Ovary (tissue), 9 donors: ENCODE results near the gene TRPV3. TPM values are rescaled to one million over a fixed set of nuclear protein-coding genes. Genes with fewer than 3 reads are reported as not detected.

Experiments used
- DNase-seq, 5 donors: peaks; one replicate each; pipeline ENCODE4 v3.0.0-alpha.2; 2019 to 2020
- H3K27ac ChIP-seq, 2 donors: fragments of 200-600 bp; one replicate each; pipeline versions ENCODE4 v1.5.1 to v1.8.0; 2019 to 2022
- H3K27me3 ChIP-seq: fragments of 200-600 bp; one replicate; pipeline ENCODE4 v1.8.0; 2022
- H3K36me3 ChIP-seq: fragments of 200-600 bp; sonication (generic); one replicate; pipeline ENCODE4 v1.5.1; 2019
- H3K4me1 ChIP-seq: one replicate; pipeline ENCODE4 v1.8.1; 2013; ENCODE audit warnings: mild to moderate bottlenecking, moderate library complexity; ENCODE audit not compliant: insufficient read depth
- H3K4me3 ChIP-seq: fragments of 200-600 bp; sonication (generic); one replicate; pipeline ENCODE4 v1.5.1; 2017
- H3K9me3 ChIP-seq, 2 donors: fragments of 200-600 bp in 1 of 2; sonication (generic) in 1 of 2; one replicate each; pipeline versions ENCODE4 v1.5.1 to v1.8.1; 2013 to 2019; ENCODE audit warnings: mild to moderate bottlenecking in 1 of 2, moderate library complexity in 1 of 2
- EP300 ChIP-seq: sonication (generic); formaldehyde crosslinking; IDR thresholded peaks from one replicate; pipeline ENCODE4 v1.6.1; 2017; ENCODE audit warnings: antibody characterized with exemption
- POLR2A ChIP-seq: fragments of 450-650 bp; IDR thresholded peaks from one replicate; pipeline ENCODE4 v1.6.1; 2017; ENCODE audit warnings: antibody characterized with exemption, mild to moderate bottlenecking, moderate library complexity
- WGBS, 3 donors: extraction: QIAGEN DNeasy Blood & Tissue Kit in 1 of 3; methylation state at CpG; one replicate each; pipeline versions ENCODE4 v1.1.5 to v1.1.7; 2013 to 2017; 5-methylcytosine and 5-hydroxymethylcytosine counted together
- intact Hi-C, 4 donors: fragments of 100-400 bp; cut with DNase I; formaldehyde crosslinking; loops; one replicate each; pipeline versions ENCODE4 v1.11.0 to v1.15.1; 2022 to 2023
- polyA plus RNA-seq, 2 donors: library from polyadenylated mRNA; stranded (reverse); fragments of 200-250 nt in 1 of 2; fragments of 350-450 nt in 1 of 2; fragmentation: Illumina TruSeq in 1 of 2; extraction: RNeasy Lipid Tissue Mini Kit (QIAGEN cat#74804) in 1 of 2; gene quantifications; one replicate each; pipeline ENCODE4 v1.2.3, GENCODE V29; 2013 to 2014
- total RNA-seq, 7 donors: library from RNA; depleted of rRNA in 2 of 7; stranded (reverse); fragments of >200 nt in 2 of 7; fragmentation: NEBNext Ultra II Directional in 3 of 7; extraction: Animal tissue kit (Norgen Biotek cat#: 25700) in 3 of 7; gene quantifications; one replicate each; pipeline versions ENCODE4 v1.1.0 to v1.2.4, GENCODE V29; 2016 to 2023
- TF ChIP-seq, protein P1 (sequence below), 3 donors: fragments of 450-650 bp in 2 of 3; fragments of 200-600 bp in 1 of 3; IDR thresholded peaks; one replicate each; pipeline versions ENCODE4 v1.5.1 to v1.8.0; 2016 to 2022; ENCODE audit warnings: antibody characterized with exemption in 3 of 3, mild to moderate bottlenecking in 1 of 3
- donor health status: DM: no; HTN: no; CAD: no; lungs with moderate emphysema.
- donor health status: DM: no; HTN: no; CAD: no.
- donor health status: Bipolar disorder and iron deficiency.
- donor health status: DM: yes; HTN: yes; CAD: no.
- donor health status: DM: no; HTN: no; CAD: no.
- donor health status: DM: yes; HTN: yes; CAD: no.

Gene TRPV3
- total and polyA plus RNA-seq, 9 donors: 0.12 to 5.8 (median 1.9) TPM

DNA sequence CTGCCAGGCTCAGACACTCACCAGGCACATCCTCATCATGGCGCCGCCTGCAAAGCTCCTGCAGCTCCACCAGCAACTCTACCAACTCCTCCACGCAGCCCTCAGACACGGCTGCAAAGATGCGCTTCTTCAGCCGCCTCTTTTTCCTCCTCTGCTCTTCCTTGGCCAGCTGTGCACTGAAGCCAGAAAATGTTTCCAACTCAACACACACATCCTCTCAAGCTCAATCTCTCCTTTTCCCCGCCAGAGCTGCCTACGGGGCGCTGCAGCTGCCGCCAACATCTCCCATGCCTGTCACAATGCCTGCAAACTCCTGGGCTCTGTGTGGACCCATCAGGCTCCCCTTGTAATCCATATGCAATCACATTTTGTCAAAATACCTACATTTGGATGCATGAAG is 14.2 kb downstream of the TRPV3 start:
- H3K27me3 ChIP-seq: no peaks in the 10 kb centered on the region
- DNase-seq: no peak
- no peak overlapping the region for H3K4me3 ChIP-seq
- WGBS, 3 donors: 16 to 23% (median 19%) methylated on average over 10 of the region's 10 CpGs
- intact Hi-C loops: no loop called here
- TF ChIP-seq, protein P1, sequence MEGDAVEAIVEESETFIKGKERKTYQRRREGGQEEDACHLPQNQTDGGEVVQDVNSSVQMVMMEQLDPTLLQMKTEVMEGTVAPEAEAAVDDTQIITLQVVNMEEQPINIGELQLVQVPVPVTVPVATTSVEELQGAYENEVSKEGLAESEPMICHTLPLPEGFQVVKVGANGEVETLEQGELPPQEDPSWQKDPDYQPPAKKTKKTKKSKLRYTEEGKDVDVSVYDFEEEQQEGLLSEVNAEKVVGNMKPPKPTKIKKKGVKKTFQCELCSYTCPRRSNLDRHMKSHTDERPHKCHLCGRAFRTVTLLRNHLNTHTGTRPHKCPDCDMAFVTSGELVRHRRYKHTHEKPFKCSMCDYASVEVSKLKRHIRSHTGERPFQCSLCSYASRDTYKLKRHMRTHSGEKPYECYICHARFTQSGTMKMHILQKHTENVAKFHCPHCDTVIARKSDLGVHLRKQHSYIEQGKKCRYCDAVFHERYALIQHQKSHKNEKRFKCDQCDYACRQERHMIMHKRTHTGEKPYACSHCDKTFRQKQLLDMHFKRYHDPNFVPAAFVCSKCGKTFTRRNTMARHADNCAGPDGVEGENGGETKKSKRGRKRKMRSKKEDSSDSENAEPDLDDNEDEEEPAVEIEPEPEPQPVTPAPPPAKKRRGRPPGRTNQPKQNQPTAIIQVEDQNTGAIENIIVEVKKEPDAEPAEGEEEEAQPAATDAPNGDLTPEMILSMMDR (IDR thresholded peaks at IDR 0.05): no peak
- TF ChIP-seq EP300 (no peak), POLR2A (no peak)
- H3K36me3 ChIP-seq: no peaks in the 10 kb centered on the region
- no peak overlapping the region for H3K27ac ChIP-seq
- no peaks in the 10 kb centered on the region for H3K9me3 ChIP-seq
- H3K4me1 ChIP-seq: no peaks in the 10 kb centered on the region

DNA sequence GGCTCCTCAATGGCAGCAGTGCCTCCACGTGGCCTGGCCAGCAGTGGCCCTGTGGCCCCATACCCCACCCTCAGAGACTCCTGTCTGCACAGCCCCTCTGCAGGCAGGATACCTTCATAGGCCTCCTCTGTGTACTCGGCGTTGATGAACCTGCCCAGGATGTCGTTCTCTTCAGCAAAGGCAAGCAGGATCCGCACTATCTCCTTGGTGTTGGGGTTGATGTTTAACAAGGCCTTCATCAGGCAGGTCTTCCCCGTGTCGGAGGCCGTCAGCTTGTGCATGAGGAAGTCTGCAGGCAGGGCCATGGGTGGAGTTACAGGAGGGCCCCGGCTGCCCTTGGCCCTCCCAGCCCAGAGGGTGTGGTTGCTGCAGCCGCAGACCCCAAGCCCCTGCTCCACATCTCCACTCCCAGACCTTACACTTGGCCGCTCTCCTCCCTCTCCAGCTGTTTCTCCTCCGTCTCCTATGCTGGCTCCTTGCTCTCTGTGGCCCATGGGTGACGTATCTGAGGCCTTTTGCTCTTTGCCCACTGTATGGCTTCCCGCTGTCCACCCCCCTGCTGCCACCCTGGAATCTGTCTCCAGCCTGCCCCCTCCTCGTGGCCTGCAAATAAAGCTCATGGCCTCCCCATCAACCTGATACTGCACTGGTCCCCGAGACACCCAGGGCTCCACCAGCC is 15.1 kb downstream of the TRPV3 start:
- no peaks in the 10 kb centered on the region for H3K36me3 ChIP-seq
- no peaks in the 10 kb centered on the region for H3K4me1 ChIP-seq
- no peaks in the 10 kb centered on the region for H3K27me3 ChIP-seq
- no peak for DNase-seq
- WGBS, 3 donors: 68 to 74% (median 74%) methylated on average over 16 of the region's 16 CpGs
- intact Hi-C loops: no loop called here
- no peak overlapping the region for H3K4me3 ChIP-seq
- H3K27ac ChIP-seq: no peak overlapping the region
- TF ChIP-seq EP300: no peak
- TF ChIP-seq, protein P1 (IDR thresholded peaks at IDR 0.05): no peak
- no peak for TF ChIP-seq POLR2A
- no peaks in the 10 kb centered on the region for H3K9me3 ChIP-seq

DNA sequence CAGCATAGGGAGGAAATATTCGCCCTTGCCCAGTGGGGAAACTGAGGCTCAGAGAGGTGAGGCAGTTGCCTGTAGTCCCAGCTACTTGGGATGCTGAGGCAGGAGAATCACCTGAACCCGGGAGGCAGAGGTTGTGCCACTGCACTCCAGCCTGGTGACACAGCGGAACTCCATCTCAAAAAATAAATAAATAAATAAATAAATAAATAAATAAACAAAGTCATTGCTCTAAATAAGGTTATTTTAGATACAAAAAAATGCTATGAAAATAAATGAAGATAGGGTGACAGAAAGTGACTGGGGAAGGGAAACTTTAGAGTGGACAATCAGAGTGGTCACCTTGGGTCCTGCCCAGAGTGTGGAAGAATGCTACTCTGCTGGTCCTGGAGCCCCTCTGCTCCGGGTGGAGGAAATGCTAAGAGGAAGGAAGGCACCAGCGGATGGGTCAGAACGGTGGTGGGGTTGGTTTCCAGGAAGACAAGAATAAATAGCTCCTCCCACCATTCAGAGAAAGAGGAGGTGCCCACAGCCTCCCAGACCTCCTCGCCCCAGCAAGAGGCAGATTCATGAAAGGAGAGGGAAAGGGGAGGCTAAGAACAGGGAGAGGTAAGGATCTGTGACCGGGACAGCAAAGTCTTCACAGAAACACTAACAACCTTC is 17.6 kb downstream of the TRPV3 start:
- intact Hi-C loops: loop anchor here in 1 of 4 donors (10.0 kb wide), 1 partner anchor 125 kb away; the partner anchor contains the start of genes EMC6 and TAX1BP3
- Histone ChIP-seq H3K4me1 (peaks cover 3% of the 10 kb centered on the region), H3K9me3 (no peaks in the 10 kb centered on the region), H3K27ac (no peak overlapping the region), H3K27me3 (no peaks in the 10 kb centered on the region), H3K4me3 (no peak overlapping the region), H3K36me3 (no peaks in the 10 kb centered on the region)
- TF ChIP-seq, protein P1 (IDR thresholded peaks at IDR 0.05): no peak
- WGBS, 3 donors: 73 to 79% (median 75%) methylated on average over 8 of the region's 8 CpGs
- no peak for DNase-seq

DNA sequence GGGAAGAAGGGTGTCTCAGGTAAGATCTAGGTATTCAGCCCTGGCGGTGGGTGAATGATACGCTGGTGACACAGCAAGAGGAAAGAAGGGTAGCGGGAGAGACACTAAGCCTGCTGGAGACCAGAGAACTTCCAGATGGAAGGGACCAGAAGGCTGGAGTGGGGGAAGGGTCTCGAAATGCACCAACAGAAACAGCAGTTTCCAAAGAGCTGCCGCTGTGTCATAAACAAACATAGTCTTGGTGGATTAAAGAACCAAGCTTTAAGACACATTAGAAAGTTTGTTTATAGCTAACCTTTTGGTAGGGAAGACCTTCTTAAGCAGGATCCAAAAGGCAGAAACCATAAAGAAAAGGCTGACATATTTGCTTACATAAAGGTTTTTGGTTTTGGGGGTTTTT is 20.9 kb downstream of the TRPV3 start:
- Histone ChIP-seq H3K4me1 (peaks cover 6% of the 10 kb centered on the region), H3K4me3 (no peak overlapping the region), H3K36me3 (no peaks in the 10 kb centered on the region), H3K27ac (no peak overlapping the region), H3K27me3 (no peaks in the 10 kb centered on the region), H3K9me3 (no peaks in the 10 kb centered on the region)
- 75 to 78% (median 75%) methylated on average over 5 of the region's 5 CpGs for WGBS, 3 donors
- TF ChIP-seq EP300 (no peak), POLR2A (no peak)
- TF ChIP-seq, protein P1 (IDR thresholded peaks at IDR 0.05): no peak
- intact Hi-C loops: loop anchor here in 1 of 4 donors (10.0 kb wide), 1 partner anchor 128 kb away; the partner anchor contains the start of genes EMC6 and TAX1BP3
- no peak for DNase-seq
